Measurements from ENCODE around the gene SLC39A11.

- TF ChIP-seq EZH2 (IDR thresholded peaks at IDR 0.05; ENCODE audit: insufficient read depth, poor library complexity, severe bottlenecking) (no peak), EZH2phosphoT487 (IDR thresholded peaks at IDR 0.05; ENCODE audit: insufficient read depth, low read depth) (no peak)
These were observed 368.2 kb downstream of the SLC39A11 start for GRCh38 chr17:72724267-72724666.

All from GM23248 (cell line).